ENCODE measurements around the gene SHANK2.
A peak's percentile ranks its signal among the peaks of the same experiment; 100 is the strongest.

Gene SHANK2

GRCh38 chr11:71253794-71254193 lies 1.4 kb upstream of the SHANK2 start:
- no peak for TF ChIP-seq CTCF (conservative IDR thresholded peaks at IDR 0.05)
- H3K27ac ChIP-seq: peak overlapping the region; percentile 99

- no peak for TF ChIP-seq CTCF (conservative IDR thresholded peaks at IDR 0.05)
- H3K27ac ChIP-seq: peak overlapping the region; percentile 99
These were observed 673 bp upstream of the SHANK2 start for GRCh38 chr11:71252770-71253730.

GRCh38 chr11:71251761-71252268 lies 562 bp downstream of the SHANK2 start:
- H3K27ac ChIP-seq: peak overlapping the region; percentile 99
- peak; percentile 91 for TF ChIP-seq CTCF (conservative IDR thresholded peaks at IDR 0.05)

- TF ChIP-seq CTCF (conservative IDR thresholded peaks at IDR 0.05): no peak
- H3K27ac ChIP-seq: peak overlapping the region; percentile 99
These were observed 1.1 kb downstream of the SHANK2 start for GRCh38 chr11:71251151-71251721.

- no peak for TF ChIP-seq CTCF (conservative IDR thresholded peaks at IDR 0.05)
- peak overlapping the region; percentile 99 for H3K27ac ChIP-seq
These were observed 1.7 kb downstream of the SHANK2 start for GRCh38 chr11:71250523-71251150.

- no peak for TF ChIP-seq CTCF (conservative IDR thresholded peaks at IDR 0.05)
- H3K27ac ChIP-seq: peak overlapping the region; percentile 99
These were observed 3.1 kb downstream of the SHANK2 start for GRCh38 chr11:71249301-71249700.

GRCh38 chr11:71248656-71249055 lies 3.7 kb downstream of the SHANK2 start:
- H3K27ac ChIP-seq: peak overlapping the region; percentile 99
- peak; percentile 28; the same call in 1 of the 2 replicates for TF ChIP-seq CTCF (conservative IDR thresholded peaks at IDR 0.05)
